Measurements from ENCODE around the gene CEP112. TPM values are rescaled to one million over a fixed set of nuclear protein-coding genes. Genes with fewer than 3 reads are reported as not detected.

The CEP112 gene
- total and polyA plus RNA-seq, 10 of the 15 experiments (the other 5 are each of a cell fraction or from before 2014, with no cell fraction given) = 0.11 to 3.8 (median 0.32) TPM; not detected in 1

- in situ Hi-C loops (cut with MboI) = no loop called here
- RAD21 ChIA-PET (ENCODE audit: unreplicated experiment) = no interaction called here
- CTCF ChIA-PET = no interaction called here
Observed at GRCh38 chr17:66021757-66022156, 170.2 kb downstream of the CEP112 start.

GRCh38 chr17:66018786-66019185, 173.1 kb downstream of the CEP112 start:
- WGBS (ENCODE audit: insufficient coverage, insufficient replicate concordance, low lambda C conversion rate, missing lambda C conversion rate) = 0% methylated on average over 2 of the region's 2 CpGs
- Histone ChIP-seq H3K9ac (ENCODE audit: control insufficient read depth, insufficient read depth, low read length) (no peak overlapping the region), H3K79me2 (ENCODE audit: control insufficient read depth, insufficient read depth, low read length) (no peaks in the 10 kb centered on the region), H2AFZ (ENCODE audit: control insufficient read depth, low read depth, low read length) (no peak overlapping the region), H3K27me3 (replicated peaks in 1 of 2; ENCODE audit: control insufficient read depth in 2 of 2, insufficient read depth in 2 of 2, low read length in 1 of 2) (no peaks in the 10 kb centered on the region), H3K4me2 (ENCODE audit: control insufficient read depth, insufficient read depth) (no peak overlapping the region), H3K4me1 (ENCODE audit: control insufficient read depth, insufficient read depth, low read length) (no peaks in the 10 kb centered on the region), H3K27ac (ENCODE audit: control insufficient read depth, insufficient read depth) (no peak overlapping the region), H3K4me3 (no peak overlapping the region), H3K36me3 (ENCODE audit: control insufficient read depth in 2 of 2, insufficient read depth in 2 of 2, low read length in 1 of 2) (no peaks in the 10 kb centered on the region), H4K20me1 (ENCODE audit: control insufficient read depth, insufficient read depth) (no peaks in the 10 kb centered on the region), H3K9me3 (replicated peaks; ENCODE audit: control insufficient read depth, insufficient read depth, low read length) (no peaks in the 10 kb centered on the region; the same call in 1 of the 3 replicates)
- FAIRE-seq = no peak
- DNase-seq (ENCODE audit: low read depth, low spot score) = no peak
- intact Hi-C loops (cut with micrococcal nuclease; ENCODE audit: unreplicated experiment) (no loop called here), in situ Hi-C loops (cut with MboI) (no loop called here)
- no peak for ATAC-seq
- CTCF ChIA-PET = no interaction called here
- BruUV-seq (replicated peaks) = no TSS peak
- SMC1A ChIA-PET (ENCODE audit: uncharacterized antibody, unreplicated experiment) = no interaction called here
- RAD21 ChIA-PET (ENCODE audit: unreplicated experiment) = no interaction called here
- POLR2A ChIA-PET = no interaction called here
- no peak for TF ChIP-seq CHD4 (IDR thresholded peaks at IDR 0.05)
- no peak for TF ChIP-seq ZSCAN29 (IDR thresholded peaks at IDR 0.05)
- TF ChIP-seq BCL3 (IDR thresholded peaks at IDR 0.05; ENCODE audit: borderline replicate concordance, insufficient read depth, low read depth, low read length, poor library complexity, severe bottlenecking) = no peak
- TF ChIP-seq IRF3 (IDR thresholded peaks at IDR 0.05) = no peak
- TF ChIP-seq RCOR1 (conservative IDR thresholded peaks at IDR 0.05; ENCODE audit: low read depth, low read length) = no peak
- no peak for TF ChIP-seq NR2F1 (conservative IDR thresholded peaks at IDR 0.05)
- no peak for TF ChIP-seq NBN (IDR thresholded peaks at IDR 0.05)
- no peak for TF ChIP-seq JUND (IDR thresholded peaks at IDR 0.05; ENCODE audit: low read depth, low read length)
- TF ChIP-seq CBFB (IDR thresholded peaks at IDR 0.05; ENCODE audit: low read depth) = no peak
- TF ChIP-seq CHD2 (IDR thresholded peaks at IDR 0.05; ENCODE audit: borderline replicate concordance, low read depth, low read length) = no peak

More at GRCh38 chr17:66021757-66022156, 170.2 kb downstream of the CEP112 start:
- FAIRE-seq (no peak), ATAC-seq (no peak), DNase-seq (ENCODE audit: low read depth, low spot score) (no peak)
- POLR2A ChIA-PET = no interaction called here
- Histone ChIP-seq H3K9me3 (replicated peaks; ENCODE audit: control insufficient read depth, insufficient read depth, low read length) (no peaks in the 10 kb centered on the region; the same call in 1 of the 3 replicates), H3K4me1 (ENCODE audit: control insufficient read depth, insufficient read depth, low read length) (no peaks in the 10 kb centered on the region), H3K36me3 (ENCODE audit: control insufficient read depth in 2 of 2, insufficient read depth in 2 of 2, low read length in 1 of 2) (no peaks in the 10 kb centered on the region), H4K20me1 (ENCODE audit: control insufficient read depth, insufficient read depth) (no peaks in the 10 kb centered on the region), H3K27ac (ENCODE audit: control insufficient read depth, insufficient read depth) (no peak overlapping the region), H3K9ac (ENCODE audit: control insufficient read depth, insufficient read depth, low read length) (no peak overlapping the region), H3K79me2 (ENCODE audit: control insufficient read depth, insufficient read depth, low read length) (no peaks in the 10 kb centered on the region), H2AFZ (ENCODE audit: control insufficient read depth, low read depth, low read length) (no peak overlapping the region), H3K27me3 (replicated peaks in 1 of 2; ENCODE audit: control insufficient read depth in 2 of 2, insufficient read depth in 2 of 2, low read length in 1 of 2) (no peaks in the 10 kb centered on the region), H3K4me3 (no peak overlapping the region), H3K4me2 (ENCODE audit: control insufficient read depth, insufficient read depth) (no peak overlapping the region)
- TF ChIP-seq MTA3 (IDR thresholded peaks at IDR 0.05; ENCODE audit: borderline replicate concordance, low read length) = no peak
- peak in 2 of 3 experiments; percentile 7 to 9; a peak in 1 of 6 replicates for TF ChIP-seq CTCF (IDR thresholded peaks at IDR 0.05 in 2 of 3, conservative IDR thresholded peaks at IDR 0.05 in 1 of 3; ENCODE audit: control insufficient read depth in 2 of 3, extremely low read depth in 1 of 3, insufficient read depth in 1 of 3, low read depth in 3 of 3, low read length in 3 of 3)
- intact Hi-C loops (cut with micrococcal nuclease; ENCODE audit: unreplicated experiment) = no loop called here
- BruUV-seq (replicated peaks) = no TSS peak
- 21% methylated on average over 3 of the region's 3 CpGs for WGBS (ENCODE audit: insufficient coverage, insufficient replicate concordance, low lambda C conversion rate, missing lambda C conversion rate)
- SMC1A ChIA-PET (ENCODE audit: uncharacterized antibody, unreplicated experiment) = no interaction called here

Data from GM12878 (cell line).